GM12891 (cell line): ENCODE data around the gene SLC7A1.

Experiments used
- POLR2A ChIP-seq: IDR thresholded peaks from 2 replicates; pipeline ENCODE4 v1.6.1; 2011; ENCODE audit warnings: low read depth, low read length, control low read depth
- POLR2AphosphoS5 ChIP-seq: IDR thresholded peaks from 2 replicates; pipeline ENCODE4 v1.6.1; 2011; ENCODE audit warnings: low read depth, low read length, control low read depth
- POU2F2 ChIP-seq: IDR thresholded peaks from 2 replicates; pipeline ENCODE4 v1.6.1; 2011; ENCODE audit warnings: low read depth, mild to moderate bottlenecking, control low read depth, low read length, moderate library complexity
- SPI1 ChIP-seq: IDR thresholded peaks from 2 replicates; pipeline ENCODE4 v1.6.1; 2011; ENCODE audit warnings: low read depth, low read length, control low read depth
- TAF1 ChIP-seq: IDR thresholded peaks from 2 replicates; pipeline ENCODE4 v1.6.1; 2011; ENCODE audit warnings: low read depth, low read length, control low read depth

GRCh38 chr13:29505950-29506349 is 89.5 kb downstream of the SLC7A1 start:
- TF ChIP-seq POLR2A (no peak), TAF1 (no peak), POLR2AphosphoS5 (no peak), POU2F2 (no peak), SPI1 (no peak)
